Measurements from ENCODE around the gene FSTL3.

Gene FSTL3

GRCh38 chr19:645912-646778 lies 30.0 kb upstream of the FSTL3 start:
- no peak for DNase-seq (ENCODE audit: low spot score)

GRCh38 chr19:646779-647565 lies 29.2 kb upstream of the FSTL3 start:
- no peak for DNase-seq (ENCODE audit: low spot score)

- DNase-seq (ENCODE audit: low spot score), result no peak
Observed at GRCh38 chr19:647566-648284, 28.5 kb upstream of the FSTL3 start.

- DNase-seq (ENCODE audit: low spot score), result no peak
Observed at GRCh38 chr19:648305-648704, 27.9 kb upstream of the FSTL3 start.

- no peak for DNase-seq (ENCODE audit: low spot score)
Observed at GRCh38 chr19:648904-649801, 27.0 kb upstream of the FSTL3 start.

GRCh38 chr19:650121-650520 lies 26.1 kb upstream of the FSTL3 start:
- DNase-seq (ENCODE audit: low spot score), result no peak

- DNase-seq (ENCODE audit: low spot score), result no peak
Observed at GRCh38 chr19:651114-651818, 24.9 kb upstream of the FSTL3 start.

GRCh38 chr19:651991-652390 lies 24.2 kb upstream of the FSTL3 start:
- DNase-seq (ENCODE audit: low spot score), result no peak

- DNase-seq (ENCODE audit: low spot score), result no peak
Observed at GRCh38 chr19:652467-653389, 23.5 kb upstream of the FSTL3 start.

GRCh38 chr19:653425-653824 lies 22.8 kb upstream of the FSTL3 start:
- no peak for DNase-seq (ENCODE audit: low spot score)

- no peak for DNase-seq (ENCODE audit: low spot score)
Observed at GRCh38 chr19:655691-656090, 20.5 kb upstream of the FSTL3 start.

GRCh38 chr19:656751-657559 lies 19.2 kb upstream of the FSTL3 start:
- DNase-seq (ENCODE audit: low spot score), result no peak

GRCh38 chr19:657611-658010 lies 18.6 kb upstream of the FSTL3 start:
- DNase-seq (ENCODE audit: low spot score), result no peak

- no peak for DNase-seq (ENCODE audit: low spot score)
Observed at GRCh38 chr19:658059-658839, 17.9 kb upstream of the FSTL3 start.

- no peak for DNase-seq (ENCODE audit: low spot score)
Observed at GRCh38 chr19:658916-659839, 17.0 kb upstream of the FSTL3 start.

- no peak for DNase-seq (ENCODE audit: low spot score)
Observed at GRCh38 chr19:660793-661426, 15.3 kb upstream of the FSTL3 start.

Data from left forelimb (tissue), 1 donor.